Liver (tissue), 9 donors: Measurements from ENCODE around the gene SIRT7. TPM values are rescaled to one million over a fixed set of nuclear protein-coding genes. Genes with fewer than 3 reads are reported as not detected.

Source experiments
- DNase-seq: peaks from one replicate; pipeline ENCODE4 v3.0.0-alpha.2; 2017; ENCODE audit warnings: low spot score
- H3K27ac ChIP-seq, 2 donors: one replicate each; pipeline ENCODE4 v1.7.0; 2013; ENCODE audit warnings: inconsistent platforms in 2 of 2, low read length in 2 of 2, control low read depth in 1 of 2, low read depth in 1 of 2, mild to moderate bottlenecking in 1 of 2
- H3K27me3 ChIP-seq, 4 donors: one replicate each; pipeline versions ENCODE4 v1.6.1 to v1.7.0; 2013; ENCODE audit warnings: low read length in 3 of 4, inconsistent platforms in 1 of 4, mild to moderate bottlenecking in 1 of 4, moderate library complexity in 1 of 4; ENCODE audit not compliant: control insufficient read depth in 4 of 4, insufficient read depth in 4 of 4
- H3K36me3 ChIP-seq, 4 donors: one replicate each; pipeline versions ENCODE4 v1.6.1 to v1.7.0; 2013; ENCODE audit warnings: low read length in 3 of 4, mild to moderate bottlenecking in 3 of 4, low read depth in 1 of 4, moderate library complexity in 1 of 4; ENCODE audit not compliant: control insufficient read depth in 4 of 4, insufficient read depth in 3 of 4
- H3K4me1 ChIP-seq, 4 donors: one replicate each; pipeline versions ENCODE4 v1.6.1 to v1.7.0; 2013; ENCODE audit warnings: low read length in 3 of 4, mild to moderate bottlenecking in 3 of 4, moderate library complexity in 1 of 4; ENCODE audit not compliant: control insufficient read depth in 4 of 4, insufficient read depth in 4 of 4
- H3K4me3 ChIP-seq, 3 donors: one replicate each; pipeline versions ENCODE4 v1.6.1 to v1.7.0; 2013; ENCODE audit warnings: low read length in 3 of 3, control low read depth in 1 of 3, low read depth in 1 of 3, mild to moderate bottlenecking in 1 of 3
- H3K9ac ChIP-seq, 2 donors: one replicate each; pipeline ENCODE4 v1.7.0; 2013; ENCODE audit warnings: low read length in 2 of 2, mild to moderate bottlenecking in 2 of 2, moderate library complexity in 2 of 2, control low read depth in 1 of 2, low read depth in 1 of 2
- H3K9me3 ChIP-seq, 4 donors: one replicate each; pipeline versions ENCODE4 v1.6.1 to v1.7.0; 2013; ENCODE audit warnings: low read length in 3 of 4; ENCODE audit not compliant: control insufficient read depth in 4 of 4
- ATF3 ChIP-seq: IDR thresholded peaks from 2 replicates; pipeline ENCODE4 v1.6.1; 2016; ENCODE audit warnings: antibody characterized with exemption
- CTCF ChIP-seq: fragments of 150-350 bp; IDR thresholded peaks from 2 replicates; pipeline ENCODE4 v1.5.1; 2017; ENCODE audit warnings: improper control_type of control experiment, low read depth, low read length; ENCODE audit not compliant: missing input control
- EGR1 ChIP-seq, 2 donors: IDR thresholded peaks; 2 replicates each; pipeline ENCODE4 v1.6.1; 2016 to 2018; ENCODE audit warnings: antibody characterized with exemption in 2 of 2, low read depth in 2 of 2
- FOXA1 ChIP-seq: IDR thresholded peaks from 2 replicates; pipeline ENCODE4 v1.6.1; 2016; ENCODE audit warnings: antibody characterized with exemption
- GABPA ChIP-seq, 2 donors: IDR thresholded peaks in 1 of 2; conservative IDR thresholded peaks in 1 of 2; 2 replicates each; pipeline ENCODE4 v1.6.1; 2016; ENCODE audit warnings: antibody characterized with exemption in 2 of 2, mild to moderate bottlenecking in 1 of 2, moderate library complexity in 1 of 2
- HNF4A ChIP-seq, 2 donors: conservative IDR thresholded peaks; 2 replicates each; pipeline ENCODE4 v1.6.1; 2016; ENCODE audit warnings: antibody characterized with exemption in 2 of 2, mild to moderate bottlenecking in 2 of 2
- HNF4G ChIP-seq: IDR thresholded peaks from 2 replicates; pipeline ENCODE4 v1.6.1; 2016; ENCODE audit warnings: antibody characterized with exemption
- JUND ChIP-seq, 2 donors: IDR thresholded peaks; 2 replicates each; pipeline ENCODE4 v1.6.1; 2016; ENCODE audit warnings: antibody characterized with exemption in 2 of 2
- MAX ChIP-seq: IDR thresholded peaks from 2 replicates; pipeline ENCODE4 v1.6.1; 2016; ENCODE audit warnings: antibody characterized with exemption
- NR2F2 ChIP-seq: IDR thresholded peaks from 2 replicates; pipeline ENCODE4 v1.6.1; 2016; ENCODE audit warnings: antibody characterized with exemption
- RAD21 ChIP-seq, 2 donors: IDR thresholded peaks; 2 replicates each; pipeline ENCODE4 v1.6.1; 2016; ENCODE audit warnings: antibody characterized with exemption in 2 of 2, mild to moderate bottlenecking in 2 of 2
- REST ChIP-seq: IDR thresholded peaks from 2 replicates; pipeline ENCODE4 v1.6.1; 2016; ENCODE audit warnings: antibody characterized with exemption, mild to moderate bottlenecking
- RXRA ChIP-seq, 2 donors: IDR thresholded peaks; 2 replicates each; pipeline ENCODE4 v1.6.1; 2017 to 2018; ENCODE audit warnings: antibody characterized with exemption in 2 of 2, mild to moderate bottlenecking in 1 of 2
- SP1 ChIP-seq: IDR thresholded peaks from 2 replicates; pipeline ENCODE4 v1.6.1; 2018; ENCODE audit warnings: antibody characterized with exemption, mild to moderate bottlenecking
- YY1 ChIP-seq: IDR thresholded peaks from 2 replicates; pipeline ENCODE4 v1.6.1; 2016; ENCODE audit warnings: antibody characterized with exemption, mild to moderate bottlenecking
- ZBTB33 ChIP-seq: IDR thresholded peaks from 2 replicates; pipeline ENCODE4 v1.6.1; 2016; ENCODE audit warnings: antibody characterized with exemption
- WGBS: extraction: QIAGEN DNeasy Blood & Tissue Kit; methylation state at CpG from one replicate; pipeline ENCODE4 v1.1.7; 2013; 5-methylcytosine and 5-hydroxymethylcytosine counted together
- polyA plus RNA-seq, 2 donors: library from polyadenylated mRNA; stranded (reverse) in 1 of 2; unstranded in 1 of 2; fragments of 200-250 nt in 1 of 2; fragments of >200 nt in 1 of 2; fragmentation: Nextera tagmentation in 1 of 2; extraction: Ambion mirVana in 1 of 2; gene quantifications; one replicate each; pipeline versions ENCODE4 v1.2.1 to v1.2.3, GENCODE V29; 2013 to 2015
- total RNA-seq, 2 donors: library from RNA; depleted of rRNA; stranded (reverse); fragments of >200 nt; gene quantifications; one replicate each; pipeline ENCODE4 v1.2.3, GENCODE V29; 2014
- donor health status: healthy.
- donor health status: healthy.
- donor health status: healthy.
- donor health status: healthy.
- donor health status: healthy.

Gene SIRT7
- total and polyA plus RNA-seq, 4 donors, result 7.1 to 16.5 (median 11.5) TPM

- no peak overlapping the region for H3K27ac ChIP-seq
- H3K9me3 ChIP-seq, result no peaks in the 10 kb centered on the region
- peaks cover 0 to 36% (median 19%) of the 10 kb centered on the region in 4 donors for H3K36me3 ChIP-seq
- 95% methylated on average over 16 of the region's 16 CpGs for WGBS
- TF ChIP-seq ZBTB33 (no peak), CTCF (no peak), FOXA1 (no peak), HNF4A (conservative IDR thresholded peaks at IDR 0.05) (no peak), EGR1 (IDR thresholded peaks at IDR 0.05; ENCODE audit: low read depth in 2 of 2) (no peak), GABPA (IDR thresholded peaks at IDR 0.05 in 1 of 2, conservative IDR thresholded peaks at IDR 0.05 in 1 of 2) (no peak), HNF4G (no peak), REST (no peak), MAX (no peak), RXRA (IDR thresholded peaks at IDR 0.05) (no peak), SP1 (no peak), YY1 (no peak), NR2F2 (no peak), JUND (IDR thresholded peaks at IDR 0.05) (no peak), ATF3 (no peak), RAD21 (IDR thresholded peaks at IDR 0.05) (no peak)
- no peak for DNase-seq
- peaks cover 7 to 45% (median 24%) of the 10 kb centered on the region in 4 donors for H3K4me1 ChIP-seq
- H3K9ac ChIP-seq, result no peak overlapping the region
- no peak overlapping the region for H3K4me3 ChIP-seq
- no peaks in the 10 kb centered on the region for H3K27me3 ChIP-seq
Observed at GRCh38 chr17:81905424-81905875, 12.5 kb downstream of the SIRT7 start.
